OCI-LY1 (cell line): ENCODE data around the gene LDAH.

ENCODE experiments used
- H2AFZ ChIP-seq: fragments of 200-600 bp; sonication (generic), shearing (Covaris generic); 2 replicates; pipeline ENCODE4 v1.6.0; 2014; ENCODE audit warnings: antibody characterized with exemption, mild to moderate bottlenecking, low read length
- H3F3A ChIP-seq: fragments of 200-600 bp; sonication (generic), shearing (Covaris generic); 2 replicates; pipeline ENCODE4 v1.6.0; 2014; ENCODE audit warnings: mild to moderate bottlenecking, antibody characterized with exemption, low read length, moderate library complexity; ENCODE audit not compliant: insufficient read depth
- H3K27ac ChIP-seq: fragments of 200-600 bp; sonication (generic); 2 replicates; pipeline ENCODE4 v1.5.1; 2014; ENCODE audit warnings: low read length, mixed run types, mild to moderate bottlenecking, low read depth; ENCODE audit not compliant: poor library complexity, severe bottlenecking
- H3K27me3 ChIP-seq: fragments of 200-600 bp; sonication (generic); 2 replicates; pipeline ENCODE4 v1.6.0; 2014; ENCODE audit warnings: antibody characterized with exemption, mild to moderate bottlenecking, low read length, moderate library complexity; ENCODE audit not compliant: insufficient read depth
- H3K36me3 ChIP-seq: fragments of 200-600 bp; sonication (generic); 2 replicates; pipeline ENCODE4 v1.6.1; 2014; ENCODE audit warnings: mild to moderate bottlenecking, antibody characterized with exemption, low read length, moderate library complexity, mixed read lengths; ENCODE audit not compliant: insufficient read depth
- H3K4me1 ChIP-seq: fragments of 200-600 bp; sonication (generic); 2 replicates; pipeline ENCODE4 v1.5.1; 2014; ENCODE audit warnings: mild to moderate bottlenecking, low read length, moderate library complexity; ENCODE audit not compliant: insufficient read depth, severe bottlenecking
- H3K4me2 ChIP-seq: fragments of 200-600 bp; sonication (generic), shearing (Covaris generic); 2 replicates; pipeline ENCODE4 v1.6.1; 2014; ENCODE audit warnings: low read length
- H3K4me3 ChIP-seq: fragments of 200-600 bp; sonication (generic); 2 replicates; pipeline ENCODE4 v1.5.1; 2014; ENCODE audit warnings: low read length, low read depth, mild to moderate bottlenecking, mixed read lengths; ENCODE audit not compliant: poor library complexity, severe bottlenecking
- H3K79me2 ChIP-seq: fragments of 200-600 bp; shearing (Covaris generic); 2 replicates; pipeline ENCODE4 v1.6.1; 2016; ENCODE audit warnings: mixed run types, low read length, mixed read lengths; ENCODE audit not compliant: insufficient read depth
- H3K9ac ChIP-seq: fragments of 200-600 bp; sonication (generic), shearing (Covaris generic); 2 replicates; pipeline ENCODE4 v1.6.1; 2014; ENCODE audit warnings: mild to moderate bottlenecking, low read length, mixed read lengths
- H3K9me2 ChIP-seq: fragments of 200-600 bp; sonication (generic), shearing (Covaris generic); 2 replicates; pipeline ENCODE4 v1.6.1; 2014; ENCODE audit warnings: low read depth, mild to moderate bottlenecking, low read length, mixed read lengths
- H3K9me3 ChIP-seq: fragments of 200-600 bp; shearing (Covaris generic); 2 replicates; pipeline ENCODE4 v1.6.1; 2014; ENCODE audit warnings: low read length, mixed read lengths
- H4K20me1 ChIP-seq: fragments of 200-600 bp; sonication (generic), shearing (Covaris generic); 2 replicates; pipeline ENCODE4 v1.6.0; 2016; ENCODE audit warnings: mild to moderate bottlenecking, low read length; ENCODE audit not compliant: insufficient read depth
- EZH2 ChIP-seq: fragments of 200-600 bp; sonication (generic), shearing (Covaris generic); IDR thresholded peaks from 2 replicates; pipeline ENCODE4 v1.8.0; 2017; ENCODE audit warnings: borderline replicate concordance, mixed run types, mild to moderate bottlenecking, antibody characterized with exemption, low read length, moderate library complexity, mixed read lengths
- TF ChIP-seq, protein P1 (sequence below): fragments of 200-600 bp; sonication (generic), shearing (Covaris generic); IDR thresholded peaks from 2 replicates; pipeline ENCODE4 v1.5.1; 2017; ENCODE audit warnings: mild to moderate bottlenecking, antibody characterized with exemption, low read length, moderate library complexity, mixed read lengths

LDAH gene

DNA sequence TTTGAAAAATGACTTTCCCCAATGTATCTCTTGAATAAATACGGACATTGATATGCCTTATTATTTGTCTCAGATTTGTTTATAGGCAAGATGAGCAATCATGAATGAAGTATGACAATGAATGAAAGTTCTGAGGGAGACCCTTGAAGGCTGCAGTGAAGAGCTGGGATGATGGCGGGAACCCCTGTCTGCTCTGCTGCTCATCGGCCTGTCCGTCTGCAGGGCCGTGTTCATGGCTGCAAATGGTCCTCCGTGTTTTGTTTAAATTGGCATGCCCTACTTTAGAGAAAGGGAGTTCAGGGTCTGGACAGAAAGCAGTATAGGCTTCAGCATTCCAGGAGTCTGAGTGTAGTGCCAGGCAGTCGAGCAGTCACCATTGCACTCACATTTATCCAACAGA, 170.8 kb downstream of the LDAH start:
- H3K27me3 ChIP-seq = 0 out of 2 replicates have a peak, but pooled peaks cover 3% of the 10 kb centered on the region
- no peak overlapping the region for H3K4me2 ChIP-seq
- no peak overlapping the region for H3K4me3 ChIP-seq
- TF ChIP-seq EZH2 = no peak
- TF ChIP-seq, protein P1, sequence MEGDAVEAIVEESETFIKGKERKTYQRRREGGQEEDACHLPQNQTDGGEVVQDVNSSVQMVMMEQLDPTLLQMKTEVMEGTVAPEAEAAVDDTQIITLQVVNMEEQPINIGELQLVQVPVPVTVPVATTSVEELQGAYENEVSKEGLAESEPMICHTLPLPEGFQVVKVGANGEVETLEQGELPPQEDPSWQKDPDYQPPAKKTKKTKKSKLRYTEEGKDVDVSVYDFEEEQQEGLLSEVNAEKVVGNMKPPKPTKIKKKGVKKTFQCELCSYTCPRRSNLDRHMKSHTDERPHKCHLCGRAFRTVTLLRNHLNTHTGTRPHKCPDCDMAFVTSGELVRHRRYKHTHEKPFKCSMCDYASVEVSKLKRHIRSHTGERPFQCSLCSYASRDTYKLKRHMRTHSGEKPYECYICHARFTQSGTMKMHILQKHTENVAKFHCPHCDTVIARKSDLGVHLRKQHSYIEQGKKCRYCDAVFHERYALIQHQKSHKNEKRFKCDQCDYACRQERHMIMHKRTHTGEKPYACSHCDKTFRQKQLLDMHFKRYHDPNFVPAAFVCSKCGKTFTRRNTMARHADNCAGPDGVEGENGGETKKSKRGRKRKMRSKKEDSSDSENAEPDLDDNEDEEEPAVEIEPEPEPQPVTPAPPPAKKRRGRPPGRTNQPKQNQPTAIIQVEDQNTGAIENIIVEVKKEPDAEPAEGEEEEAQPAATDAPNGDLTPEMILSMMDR = no peak
- no peaks in the 10 kb centered on the region for H3K79me2 ChIP-seq
- H3K9me2 ChIP-seq = no peaks in the 10 kb centered on the region
- no peak overlapping the region for H3K27ac ChIP-seq
- no peaks in the 10 kb centered on the region for H3K36me3 ChIP-seq
- no peak overlapping the region for H2AFZ ChIP-seq
- no peaks in the 10 kb centered on the region for H4K20me1 ChIP-seq
- no peak overlapping the region for H3K9ac ChIP-seq
- H3K4me1 ChIP-seq = peaks cover 17% of the 10 kb centered on the region
- H3K9me3 ChIP-seq = no peaks in the 10 kb centered on the region
- H3F3A ChIP-seq = no peaks in the 10 kb centered on the region

DNA sequence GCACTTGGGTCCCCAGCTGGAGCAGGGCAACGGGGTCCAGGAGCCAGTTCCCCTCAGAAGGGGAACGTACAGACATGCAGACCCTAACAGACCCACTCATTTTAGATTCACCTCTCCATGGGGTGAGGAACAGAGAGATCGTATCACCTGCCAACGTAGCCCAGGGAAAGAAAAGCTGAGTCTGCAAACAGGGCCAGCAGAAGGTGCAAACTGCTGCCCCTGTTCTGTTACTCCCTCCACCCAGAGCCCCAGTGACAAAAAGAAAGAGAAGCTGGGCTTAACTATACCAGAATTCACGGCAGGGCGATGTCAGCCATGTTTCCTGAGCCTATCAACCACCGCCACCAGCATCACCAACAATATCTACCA, 171.2 kb downstream of the LDAH start:
- Histone ChIP-seq H3K9me3 (no peaks in the 10 kb centered on the region), H3K27me3 (0 out of 2 replicates have a peak, but pooled peaks cover 2% of the 10 kb centered on the region), H3K4me1 (peaks cover 17% of the 10 kb centered on the region), H3F3A (no peaks in the 10 kb centered on the region), H4K20me1 (no peaks in the 10 kb centered on the region), H3K9me2 (no peaks in the 10 kb centered on the region), H3K27ac (no peak overlapping the region), H3K9ac (peak overlapping the region; percentile 61), H3K4me3 (peak overlapping the region; percentile 82), H3K36me3 (no peaks in the 10 kb centered on the region), H3K79me2 (no peaks in the 10 kb centered on the region), H2AFZ (peak overlapping the region; percentile 7), H3K4me2 (peak overlapping the region; percentile 97)
- TF ChIP-seq EZH2 = no peak
- TF ChIP-seq, protein P1 = no peak

DNA sequence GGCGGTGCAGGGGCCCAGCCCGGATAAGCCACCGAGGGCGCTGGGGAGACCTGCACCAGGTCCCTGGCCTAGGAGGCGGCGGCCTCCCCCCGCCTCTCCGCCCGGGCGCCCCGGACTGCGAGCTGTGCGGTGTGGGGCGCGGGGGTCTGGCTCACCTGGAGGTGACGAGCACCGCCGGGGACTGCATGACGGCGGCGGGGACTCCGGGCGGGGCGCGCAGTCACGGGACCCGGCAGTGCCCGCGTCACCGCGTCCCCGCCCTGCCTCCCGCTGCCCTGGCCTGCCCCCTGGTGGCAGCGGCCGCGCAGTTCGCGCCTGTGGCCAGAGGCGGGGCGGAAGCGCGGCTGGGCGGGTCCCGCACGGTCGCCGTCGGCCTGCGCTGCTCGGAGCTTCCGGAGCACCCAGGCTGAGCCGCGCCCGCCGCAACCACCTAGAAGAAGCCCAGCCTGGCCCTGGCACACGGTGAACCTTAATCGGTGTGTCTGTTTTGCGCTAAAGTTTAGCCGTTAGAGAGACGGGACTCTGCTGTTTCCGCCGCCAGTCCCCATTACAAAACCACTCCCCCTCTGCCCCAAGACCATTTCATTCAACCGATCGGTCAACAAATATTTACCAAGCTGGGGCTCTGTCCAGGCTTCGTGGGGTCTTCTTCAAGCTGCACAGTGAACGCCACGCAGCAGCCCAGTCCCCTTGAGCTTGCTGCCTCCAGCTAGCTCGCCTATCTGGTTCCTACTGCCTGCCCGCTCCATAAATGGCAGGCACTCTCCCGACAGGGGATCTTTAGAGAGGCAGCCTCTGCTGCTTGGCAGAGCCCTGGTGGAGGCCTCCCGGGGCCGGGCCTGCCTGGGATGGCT, 171.8 kb downstream of the LDAH start, which contains the start of gene HS1BP3:
Gene HS1BP3, minus strand, starts transcription at position 222 of the 854 bp plus-strand sequence. Its CDS starts 35 bp downstream, at position 187.
- H3K9me2 ChIP-seq = no peaks in the 10 kb centered on the region
- H3K4me1 ChIP-seq = peaks cover 17% of the 10 kb centered on the region
- TF ChIP-seq, protein P1 = peak; percentile 58
- no peak for TF ChIP-seq EZH2
- H3K4me3 ChIP-seq = peak within 1 kb of the TSS; percentile 82
- H3K9ac ChIP-seq = peak within 1 kb of the TSS; percentile 73
- no peaks in the 10 kb centered on the region for H3F3A ChIP-seq
- H3K79me2 ChIP-seq = no peaks in the 10 kb centered on the region
- H3K27me3 ChIP-seq = no peaks in the 10 kb centered on the region
- no peaks in the 10 kb centered on the region for H4K20me1 ChIP-seq
- H3K27ac ChIP-seq = no peak within 1 kb of the TSS
- H2AFZ ChIP-seq = peak within 1 kb of the TSS; percentile 7
- no peaks in the 10 kb centered on the region for H3K36me3 ChIP-seq
- H3K9me3 ChIP-seq = no peaks in the 10 kb centered on the region
- peak within 1 kb of the TSS; percentile 97 for H3K4me2 ChIP-seq
